NCI-H1417 (cell line): ENCODE measurements around the gene MAGOH.
A peak's percentile ranks its signal among the peaks of the same experiment; 100 is the strongest.
"Not testable (repeated sequence)": the region's sequence is repeated elsewhere in the genome, so short reads cannot be mapped to it uniquely, and the experiment has no call there.

Experiments
- DNase-seq, 3 experiments: peaks; one replicate each; lab custom pipeline; 2025; lab: John Stamatoyannopoulos, UW

The MAGOH gene

DNA sequence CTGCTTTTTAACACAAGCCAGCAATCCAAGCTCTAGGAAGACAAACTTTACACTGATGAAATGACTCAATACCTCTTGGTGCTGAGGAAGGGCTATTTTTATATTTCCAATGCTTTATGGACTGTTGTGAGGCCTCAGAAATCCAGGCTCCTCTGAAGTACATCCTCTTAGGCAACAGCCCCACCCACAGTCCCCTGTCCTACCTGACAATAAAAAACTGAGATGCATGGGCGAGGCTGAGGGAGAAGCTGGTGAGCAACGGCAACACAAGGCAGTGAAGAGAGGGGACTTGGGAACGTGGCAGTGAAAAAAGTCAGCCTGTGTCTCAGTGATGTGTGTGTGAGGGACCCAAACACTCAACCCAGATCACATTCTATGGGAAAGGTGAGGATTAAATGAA is 51.8 kb downstream of the MAGOH start:
- no peak for DNase-seq

GRCh38 chr1:53185955-53186297 is 52.4 kb downstream of the MAGOH start:
- not testable (repeated sequence) for DNase-seq

DNA sequence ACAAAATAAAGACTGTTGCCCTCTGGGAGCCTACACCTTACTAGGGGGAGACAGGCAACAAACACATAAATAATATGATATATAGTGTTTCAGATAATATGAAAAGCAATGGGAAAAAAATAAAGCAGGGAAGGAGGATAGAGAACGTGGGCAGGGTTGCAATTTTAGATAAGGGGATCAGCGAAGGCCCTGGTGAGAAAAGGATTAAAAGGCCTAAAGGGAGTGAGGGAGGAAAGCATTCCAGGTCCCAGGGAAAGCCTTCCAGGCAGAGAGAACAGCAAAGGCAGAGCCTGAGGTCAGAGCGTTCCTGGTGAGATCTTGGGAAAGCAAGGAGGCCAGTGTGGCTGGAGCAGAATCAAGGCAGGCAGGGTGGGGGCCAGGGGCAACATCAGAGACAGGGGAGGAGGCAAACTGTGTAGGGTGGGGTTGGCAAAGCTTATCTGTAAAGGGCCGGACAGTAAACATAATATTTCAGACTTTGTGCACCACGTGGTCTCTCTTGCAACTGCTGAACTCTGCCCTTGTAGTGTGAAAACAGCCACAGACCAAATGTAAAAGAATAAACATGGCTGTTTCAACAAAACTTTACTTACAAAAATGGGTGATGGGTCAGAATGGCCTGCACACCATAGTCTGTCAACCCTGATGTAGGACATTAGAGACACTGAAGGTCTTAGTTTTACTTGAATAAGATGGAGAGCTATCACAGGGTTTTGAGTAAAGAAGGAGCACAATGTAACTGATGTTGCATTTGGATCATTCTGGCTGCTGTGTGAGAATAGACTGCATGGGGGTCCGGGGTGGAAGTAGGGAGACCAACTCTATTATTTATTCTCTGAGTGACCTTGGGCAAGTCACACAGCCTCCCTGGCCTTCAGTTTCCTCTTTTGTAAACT is 55.0 kb downstream of the MAGOH start:
- no peak for DNase-seq

DNA sequence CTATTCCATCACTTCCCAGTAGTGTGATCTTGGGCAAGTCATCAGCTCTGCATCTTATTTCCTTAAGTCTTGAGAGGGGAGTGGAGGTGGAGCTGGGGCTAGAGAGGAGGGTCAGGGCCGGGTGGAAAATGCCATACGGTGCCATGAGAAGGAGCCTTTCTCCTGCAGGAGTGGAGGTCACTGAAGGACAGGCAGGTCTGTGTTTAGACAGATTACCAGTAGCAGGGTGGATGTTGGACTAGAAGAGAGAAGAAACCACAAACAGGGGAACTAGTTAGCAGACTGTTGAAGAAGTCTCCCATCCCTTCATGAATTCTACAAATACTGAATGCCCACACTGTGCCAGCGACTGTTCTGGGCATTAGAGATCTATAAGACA is 55.6 kb downstream of the MAGOH start:
- DNase-seq: no peak

DNA sequence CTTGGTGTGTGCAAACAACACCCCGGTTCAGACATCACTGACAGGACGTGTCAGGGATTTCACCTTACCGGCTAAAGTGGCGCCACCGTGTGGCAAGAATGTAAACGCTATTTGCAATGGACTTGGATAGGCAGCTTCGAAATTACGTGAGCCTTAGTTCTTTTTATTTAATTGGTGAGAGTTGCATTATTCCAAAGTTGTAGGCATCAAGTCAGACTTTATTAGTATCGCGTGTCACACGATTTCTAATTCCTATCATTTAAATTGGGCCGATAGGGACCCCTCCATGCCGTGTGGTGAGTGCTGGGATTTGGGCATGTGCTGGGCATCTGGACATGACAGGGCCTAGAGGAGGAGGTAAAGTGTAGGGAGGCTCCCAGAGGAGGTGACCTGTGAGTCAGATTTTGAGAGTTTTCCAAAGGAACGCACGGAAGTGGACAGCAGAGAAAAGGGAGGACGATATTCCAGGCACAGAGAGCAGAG is 56.2 kb downstream of the MAGOH start:
- DNase-seq: peak; percentile 50 to 83 (median 81)

- no peak for DNase-seq
Observed at GRCh38 chr1:53180951-53181350, 57.4 kb downstream of the MAGOH start.

DNA sequence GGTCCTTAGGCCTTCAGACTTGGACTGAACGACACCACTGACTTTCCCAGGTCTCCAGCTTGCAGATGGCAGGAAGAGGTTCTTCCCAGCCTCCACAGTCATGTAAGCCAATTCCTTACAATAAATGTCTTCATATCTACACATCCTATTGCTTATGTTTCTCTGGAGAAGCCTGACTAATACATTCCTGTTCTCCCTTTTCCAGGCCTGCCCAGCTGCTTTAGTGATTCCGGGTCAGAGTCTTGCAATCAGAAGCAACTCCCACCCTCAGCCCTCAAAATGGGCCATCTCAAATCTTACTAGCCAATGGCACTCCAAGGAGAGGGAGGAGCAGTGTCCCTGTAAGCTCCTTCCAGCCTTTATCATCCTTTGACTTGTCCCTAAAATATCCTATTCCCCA is 58.1 kb downstream of the MAGOH start:
- no peak for DNase-seq
